Activated CD8-positive, alpha-beta memory T cell treated with anti-CD3 and anti-CD28 coated beads, Interleukin-2, amount 50 U/mL, for 48 hours (primary cell): ENCODE data around the gene OSBPL8.
"Not testable (repeated sequence)": the region's sequence is repeated elsewhere in the genome, so short reads cannot be mapped to it uniquely, and the experiment has no call there.

Experiments used
- DNase-seq: peaks from one replicate; pipeline ENCODE4 v3.0.0-alpha.2; 2020

OSBPL8 gene

GRCh38 chr12:76409074-76409473 lies 150.5 kb downstream of the OSBPL8 start:
- no peak for DNase-seq

- no peak for DNase-seq
Observed at GRCh38 chr12:76407710-76408109, 151.9 kb downstream of the OSBPL8 start.

GRCh38 chr12:76402259-76402658 lies 157.3 kb downstream of the OSBPL8 start:
- no peak for DNase-seq

GRCh38 chr12:76400136-76400535 lies 159.4 kb downstream of the OSBPL8 start:
- DNase-seq: no peak

- DNase-seq: no peak
Observed at GRCh38 chr12:76399040-76399439, 160.5 kb downstream of the OSBPL8 start.

- DNase-seq: no peak
Observed at GRCh38 chr12:76398106-76398505, 161.5 kb downstream of the OSBPL8 start.

GRCh38 chr12:76391461-76391860 lies 168.1 kb downstream of the OSBPL8 start:
- DNase-seq: no peak

- DNase-seq: no peak
Observed at GRCh38 chr12:76387614-76388013, 172.0 kb downstream of the OSBPL8 start.

- DNase-seq: no peak
Observed at GRCh38 chr12:76384560-76384959, 175.0 kb downstream of the OSBPL8 start.

GRCh38 chr12:76383988-76384387 lies 175.6 kb downstream of the OSBPL8 start:
- no peak for DNase-seq

GRCh38 chr12:76379261-76379660 lies 180.3 kb downstream of the OSBPL8 start:
- no peak for DNase-seq

- not testable (repeated sequence) for DNase-seq
Observed at GRCh38 chr12:76376876-76377275, 182.7 kb downstream of the OSBPL8 start.

- DNase-seq: no peak
Observed at GRCh38 chr12:76375939-76376338, 183.6 kb downstream of the OSBPL8 start.

- DNase-seq: no peak
Observed at GRCh38 chr12:76375470-76375869, 184.1 kb downstream of the OSBPL8 start.

GRCh38 chr12:76374386-76375020 lies 185.1 kb downstream of the OSBPL8 start:
- no peak for DNase-seq

GRCh38 chr12:76368230-76368629 lies 191.3 kb downstream of the OSBPL8 start:
- DNase-seq: no peak

GRCh38 chr12:76366163-76366562 lies 193.4 kb downstream of the OSBPL8 start:
- DNase-seq: no peak

- DNase-seq: not testable (repeated sequence)
Observed at GRCh38 chr12:76364131-76364530, 195.4 kb downstream of the OSBPL8 start.

- DNase-seq: no peak
Observed at GRCh38 chr12:76360316-76360715, 199.3 kb downstream of the OSBPL8 start.

- no peak for DNase-seq
Observed at GRCh38 chr12:76356071-76356470, 203.5 kb downstream of the OSBPL8 start.

GRCh38 chr12:76348079-76348901 lies 211.3 kb downstream of the OSBPL8 start, which contains the start of gene BBS10:
Gene BBS10 (minus strand): TSS chr12:76348415. CDS start chr12:76348358, 57 bp downstream.
- DNase-seq: peak; percentile 90

GRCh38 chr12:76346798-76347420 lies 212.7 kb downstream of the OSBPL8 start:
- no peak for DNase-seq

GRCh38 chr12:76346236-76346635 lies 213.3 kb downstream of the OSBPL8 start:
- no peak for DNase-seq

- DNase-seq: no peak
Observed at GRCh38 chr12:76345569-76345968, 214.0 kb downstream of the OSBPL8 start.
